Upper lobe of right lung (tissue), 1 donor: ENCODE data around the gene ZWILCH. TPM values are rescaled to one million over a fixed set of nuclear protein-coding genes. Genes with fewer than 3 reads are reported as not detected.
"Not testable (repeated sequence)": the region's sequence is repeated elsewhere in the genome, so short reads cannot be mapped to it uniquely, and the experiment has no call there.

ENCODE experiments used
- ATAC-seq: fragments of 200-7000 bp; cut with Tn5 transposase; one replicate; pipeline ENCODE4 v1.9.1; 2020; ENCODE audit warnings: mild to moderate bottlenecking, moderate library complexity
- DNase-seq: peaks from one replicate; pipeline ENCODE4 v3.0.0-alpha.2; 2020
- H3K27ac ChIP-seq: fragments of 200-600 bp; one replicate; pipeline ENCODE4 v1.8.0; 2022
- H3K27me3 ChIP-seq: fragments of 200-600 bp; one replicate; pipeline ENCODE4 v1.8.0; 2022; ENCODE audit warnings: mild to moderate bottlenecking
- H3K36me3 ChIP-seq: fragments of 200-600 bp; one replicate; pipeline ENCODE4 v1.8.0; 2022
- H3K4me1 ChIP-seq: fragments of 200-600 bp; one replicate; pipeline ENCODE4 v1.8.0; 2022
- H3K4me3 ChIP-seq: fragments of 200-600 bp; one replicate; pipeline ENCODE4 v1.8.0; 2022; ENCODE audit warnings: mild to moderate bottlenecking
- H3K9me3 ChIP-seq: fragments of 200-600 bp; one replicate; pipeline ENCODE4 v1.8.0; 2022
- intact Hi-C: fragments of 100-400 bp; cut with DNase I; formaldehyde crosslinking; loops from one replicate; pipeline ENCODE4 v1.11.0; 2022
- total RNA-seq: library from RNA; stranded (reverse); fragmentation: NEBNext Ultra II Directional; extraction: Animal tissue kit (Norgen Biotek cat#: 25700); gene quantifications from one replicate; pipeline ENCODE4 v1.2.1, GENCODE V29; 2021
- TF ChIP-seq, protein P1 (sequence below): fragments of 200-600 bp; IDR thresholded peaks from one replicate; pipeline ENCODE4 v1.8.0; 2022; ENCODE audit warnings: antibody characterized with exemption
- donor health status: DM: no; HTN: yes; CAD: no; lungs with severe emphysema.

ZWILCH gene
- total RNA-seq, 1 donor from 2014 or later: 4.6 TPM

DNA sequence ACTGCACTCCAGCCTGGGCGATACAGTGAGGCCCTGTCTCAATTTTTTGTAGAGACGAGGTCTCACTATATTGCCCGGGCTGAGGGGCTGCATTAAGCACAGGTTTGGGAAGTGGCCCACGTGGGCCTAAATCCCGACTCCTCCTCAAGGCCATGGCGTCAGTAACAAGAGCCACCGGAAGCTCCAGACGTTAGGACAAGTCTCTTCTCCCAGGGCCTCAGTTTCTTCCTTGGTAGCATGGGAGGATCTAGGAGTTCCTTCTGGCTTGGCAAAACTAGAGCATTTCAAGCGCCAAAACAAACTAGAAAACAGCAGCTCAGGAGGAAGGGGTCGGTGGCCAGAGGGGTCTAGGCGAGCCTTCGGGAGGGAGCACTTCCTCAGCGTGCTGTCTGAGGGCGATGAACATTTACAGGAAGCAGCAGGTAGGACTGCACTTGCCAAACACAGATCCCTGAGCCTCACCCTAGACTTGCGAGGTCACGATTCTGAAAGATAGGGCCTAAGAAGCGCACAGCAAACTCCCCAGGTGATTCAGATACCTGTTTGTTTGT, 8.1 kb upstream of the ZWILCH start:
- H3K27me3 ChIP-seq: no peaks in the 10 kb centered on the region
- TF ChIP-seq, protein P1, sequence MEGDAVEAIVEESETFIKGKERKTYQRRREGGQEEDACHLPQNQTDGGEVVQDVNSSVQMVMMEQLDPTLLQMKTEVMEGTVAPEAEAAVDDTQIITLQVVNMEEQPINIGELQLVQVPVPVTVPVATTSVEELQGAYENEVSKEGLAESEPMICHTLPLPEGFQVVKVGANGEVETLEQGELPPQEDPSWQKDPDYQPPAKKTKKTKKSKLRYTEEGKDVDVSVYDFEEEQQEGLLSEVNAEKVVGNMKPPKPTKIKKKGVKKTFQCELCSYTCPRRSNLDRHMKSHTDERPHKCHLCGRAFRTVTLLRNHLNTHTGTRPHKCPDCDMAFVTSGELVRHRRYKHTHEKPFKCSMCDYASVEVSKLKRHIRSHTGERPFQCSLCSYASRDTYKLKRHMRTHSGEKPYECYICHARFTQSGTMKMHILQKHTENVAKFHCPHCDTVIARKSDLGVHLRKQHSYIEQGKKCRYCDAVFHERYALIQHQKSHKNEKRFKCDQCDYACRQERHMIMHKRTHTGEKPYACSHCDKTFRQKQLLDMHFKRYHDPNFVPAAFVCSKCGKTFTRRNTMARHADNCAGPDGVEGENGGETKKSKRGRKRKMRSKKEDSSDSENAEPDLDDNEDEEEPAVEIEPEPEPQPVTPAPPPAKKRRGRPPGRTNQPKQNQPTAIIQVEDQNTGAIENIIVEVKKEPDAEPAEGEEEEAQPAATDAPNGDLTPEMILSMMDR: no peak
- peaks cover 77% of the 10 kb centered on the region for H3K36me3 ChIP-seq
- intact Hi-C loops: loop anchor here (5.0 kb wide), 1 partner anchor 110 kb away; the partner anchor contains the start of gene MAP2K1
- DNase-seq (no peak), ATAC-seq (peak; percentile 44)
- H3K4me1 ChIP-seq: peaks cover 27% of the 10 kb centered on the region
- peak overlapping the region; percentile 93 for H3K27ac ChIP-seq
- H3K9me3 ChIP-seq: no peaks in the 10 kb centered on the region
- peak overlapping the region; percentile 84 for H3K4me3 ChIP-seq

GRCh38 chr15:66497502-66498455, 7.3 kb upstream of the ZWILCH start, which contains the start of gene SNAPC5:
TSS of gene SNAPC5 (minus strand) at chr15:66497762. CDS start at chr15:66497731, 31 bp downstream.
- TF ChIP-seq, protein P1: peak; percentile 99
- no peaks in the 10 kb centered on the region for H3K9me3 ChIP-seq
- H3K36me3 ChIP-seq: peaks cover 77% of the 10 kb centered on the region
- H3K4me1 ChIP-seq: peaks cover 35% of the 10 kb centered on the region
- peak within 1 kb of the TSS; percentile 84 for H3K4me3 ChIP-seq
- ATAC-seq (peak; percentile 99), DNase-seq (peak; percentile 99)
- no peaks in the 10 kb centered on the region for H3K27me3 ChIP-seq
- intact Hi-C loops: loop anchor here (5.0 kb wide), 1 partner anchor 110 kb away; the partner anchor contains the start of gene MAP2K1
- peak within 1 kb of the TSS; percentile 93 for H3K27ac ChIP-seq

- Histone ChIP-seq H3K27me3 (no peaks in the 10 kb centered on the region), H3K4me1 (peaks cover 44% of the 10 kb centered on the region), H3K27ac (peak overlapping the region; percentile 93), H3K36me3 (peaks cover 74% of the 10 kb centered on the region), H3K4me3 (no peak overlapping the region), H3K9me3 (no peaks in the 10 kb centered on the region)
- intact Hi-C loops: loop anchor here (5.0 kb wide), 1 partner anchor 111 kb away; the partner anchor contains the start of gene MAP2K1
- ATAC-seq: no peak
- DNase-seq: no peak
- TF ChIP-seq, protein P1: peak; percentile 25
Observed at GRCh38 chr15:66498501-66499386, 6.4 kb upstream of the ZWILCH start.

DNA sequence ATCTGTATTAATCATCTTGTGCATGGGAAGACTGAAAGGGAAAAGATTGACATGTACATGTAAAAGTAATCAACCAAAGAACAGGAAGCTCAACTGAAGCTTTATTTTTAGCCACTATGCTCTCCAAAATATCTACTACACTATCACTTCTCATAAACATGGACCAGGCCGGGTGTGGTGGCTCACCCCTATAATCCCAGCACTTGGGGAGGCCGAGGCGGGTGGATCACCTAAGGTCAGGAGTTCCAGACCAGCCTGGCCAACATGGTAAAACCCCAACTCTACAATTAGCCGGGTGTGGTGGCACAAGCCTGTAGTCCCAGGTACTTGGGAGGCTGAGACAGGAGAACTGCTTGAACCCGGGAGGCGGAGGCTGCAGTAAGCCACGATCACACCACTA, 4.8 kb upstream of the ZWILCH start:
- H3K27me3 ChIP-seq, ATAC-seq, H3K4me3 ChIP-seq, intact Hi-C loops, H3K27ac ChIP-seq, DNase-seq, H3K9me3 ChIP-seq: not testable (repeated sequence)
- H3K36me3 ChIP-seq: peaks cover 59% of the 10 kb centered on the region
- peaks cover 45% of the 10 kb centered on the region for H3K4me1 ChIP-seq

DNA sequence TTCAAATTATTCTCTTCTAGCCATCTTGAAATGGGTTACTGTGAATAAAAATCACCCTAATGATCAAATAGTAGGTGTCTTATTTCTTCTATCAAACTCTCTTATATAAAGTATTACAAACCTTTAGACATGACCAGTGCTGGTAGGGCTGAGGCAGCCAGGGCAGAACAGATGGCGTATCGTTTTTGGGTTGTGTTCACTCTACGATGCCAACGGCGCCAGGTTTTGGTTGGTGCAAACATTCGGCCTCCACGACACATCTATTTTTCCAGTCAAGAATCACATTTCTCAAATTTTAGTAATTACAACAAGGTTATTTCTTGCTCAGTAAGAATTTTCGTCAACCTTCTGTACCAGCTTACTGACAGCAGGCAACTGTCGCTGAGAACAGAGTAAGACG, 2.6 kb upstream of the ZWILCH start:
- ATAC-seq (no peak), DNase-seq (no peak)
- Histone ChIP-seq H3K4me3 (peak overlapping the region; percentile 92), H3K27ac (no peak overlapping the region), H3K36me3 (peaks cover 55% of the 10 kb centered on the region), H3K4me1 (peaks cover 42% of the 10 kb centered on the region), H3K9me3 (no peaks in the 10 kb centered on the region), H3K27me3 (no peaks in the 10 kb centered on the region)
- intact Hi-C loops: no loop called here
- TF ChIP-seq, protein P1: no peak

DNA sequence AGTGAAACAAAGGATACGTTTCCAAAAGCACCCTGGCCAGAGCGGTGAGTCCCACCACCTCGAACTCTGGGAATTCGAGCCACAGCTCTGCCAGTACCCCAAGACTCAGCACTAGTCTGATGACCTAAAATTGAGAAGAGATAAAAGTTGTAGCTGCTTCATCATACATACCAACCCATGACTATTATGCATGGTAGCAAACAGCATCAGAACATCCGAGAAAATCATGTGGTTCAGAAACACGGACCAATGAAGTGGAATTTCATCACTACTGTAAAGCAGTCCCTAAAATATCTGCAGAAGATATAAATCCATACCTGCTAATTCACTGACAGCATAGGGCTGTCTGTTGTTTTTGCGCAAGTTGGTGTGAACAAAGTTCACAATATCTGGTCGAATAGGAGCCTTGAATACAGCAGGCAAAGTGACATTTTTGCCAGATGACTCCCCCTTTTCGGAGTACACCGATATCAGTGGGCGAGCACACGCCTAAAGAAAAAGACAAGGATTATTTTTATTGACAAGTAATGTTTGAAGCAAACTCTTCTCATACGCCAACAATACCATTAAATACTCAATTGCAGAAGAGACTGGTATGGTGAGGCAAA, 2.0 kb upstream of the ZWILCH start:
- H3K9me3 ChIP-seq, intact Hi-C loops, H3K27me3 ChIP-seq, DNase-seq, ATAC-seq: not testable (repeated sequence)
- H3K36me3 ChIP-seq: peaks cover 53% of the 10 kb centered on the region
- peak overlapping the region; percentile 97 for H3K27ac ChIP-seq
- H3K4me1 ChIP-seq: peaks cover 37% of the 10 kb centered on the region
- H3K4me3 ChIP-seq: peak overlapping the region; percentile 92
